ENCODE results near the gene FAT1.

Gene FAT1

DNA sequence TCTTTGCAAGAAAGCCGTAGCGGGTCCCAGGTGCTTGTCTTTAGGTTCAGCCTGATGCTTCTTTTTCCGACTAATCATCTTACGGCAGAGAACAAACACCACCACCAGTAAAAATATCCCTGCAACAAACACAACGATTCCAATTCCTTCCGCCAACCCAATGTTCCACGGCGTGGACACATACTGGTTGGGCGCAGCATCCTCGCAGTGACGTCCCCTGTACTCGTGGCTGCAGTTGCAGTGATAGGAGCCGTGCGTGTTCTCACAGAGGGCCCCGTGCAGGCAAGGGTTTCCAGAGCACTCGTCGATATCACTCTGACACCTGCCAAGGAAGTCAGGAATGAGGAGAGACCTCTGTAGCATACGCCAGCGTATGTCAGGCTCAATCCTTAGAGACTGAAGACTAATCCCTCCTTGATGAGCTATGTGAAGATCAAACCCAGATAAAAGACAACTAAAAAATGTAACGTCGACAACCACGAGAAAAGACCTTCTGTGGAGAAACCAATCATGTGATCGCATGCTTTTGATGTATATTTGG lies 126.7 kb downstream of the FAT1 start:
- TF ChIP-seq POLR2A (IDR thresholded peaks at IDR 0.05; ENCODE audit: low read length) (no peak), GATA1 (IDR thresholded peaks at IDR 0.05; ENCODE audit: low read depth, low read length) (no peak)
- DNase-seq = no peak

DNA sequence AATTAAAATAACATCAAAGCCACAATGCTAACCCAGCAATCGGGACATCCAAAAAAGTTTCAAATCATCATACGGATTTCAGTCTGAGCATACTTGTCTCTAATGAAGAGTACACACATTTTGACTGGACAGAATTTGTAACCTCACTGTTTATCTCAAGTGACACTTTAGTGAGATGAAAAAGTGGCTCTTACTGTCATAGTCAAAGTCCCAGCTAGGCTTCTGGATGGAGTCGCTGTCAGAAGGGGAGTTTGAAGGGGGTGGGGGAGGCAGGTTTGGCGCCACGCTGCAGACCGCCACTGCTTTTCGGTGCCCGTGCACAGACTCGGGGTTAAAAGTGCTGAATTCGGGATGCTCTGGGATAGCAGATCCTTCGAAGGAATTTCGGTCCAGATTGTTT lies 127.3 kb downstream of the FAT1 start:
- TF ChIP-seq POLR2A (IDR thresholded peaks at IDR 0.05; ENCODE audit: low read length) = no peak
- TF ChIP-seq GATA1 (IDR thresholded peaks at IDR 0.05; ENCODE audit: low read depth, low read length) = no peak
- DNase-seq = no peak

DNA sequence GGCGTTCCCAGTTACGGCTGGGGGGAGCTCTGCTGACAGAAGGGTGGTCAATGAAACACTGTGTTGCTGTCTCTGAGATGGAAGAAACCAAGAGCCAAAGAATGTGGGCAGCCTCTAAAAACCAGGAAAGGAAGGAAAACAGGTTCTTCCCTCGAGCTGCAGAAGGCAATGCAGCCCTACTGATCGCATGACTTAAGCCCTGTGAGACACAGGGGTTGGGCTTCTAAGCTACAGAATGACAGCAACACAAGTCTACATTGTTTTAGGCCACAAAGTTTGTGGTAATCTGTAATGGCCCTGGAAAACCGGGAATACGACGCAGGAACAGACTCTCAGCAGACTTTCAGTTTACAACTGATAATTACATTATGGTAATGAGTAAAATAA lies 130.1 kb downstream of the FAT1 start:
- no peak for DNase-seq
- no peak for TF ChIP-seq POLR2A (IDR thresholded peaks at IDR 0.05; ENCODE audit: low read length)
- no peak for TF ChIP-seq GATA1 (IDR thresholded peaks at IDR 0.05; ENCODE audit: low read depth, low read length)

DNA sequence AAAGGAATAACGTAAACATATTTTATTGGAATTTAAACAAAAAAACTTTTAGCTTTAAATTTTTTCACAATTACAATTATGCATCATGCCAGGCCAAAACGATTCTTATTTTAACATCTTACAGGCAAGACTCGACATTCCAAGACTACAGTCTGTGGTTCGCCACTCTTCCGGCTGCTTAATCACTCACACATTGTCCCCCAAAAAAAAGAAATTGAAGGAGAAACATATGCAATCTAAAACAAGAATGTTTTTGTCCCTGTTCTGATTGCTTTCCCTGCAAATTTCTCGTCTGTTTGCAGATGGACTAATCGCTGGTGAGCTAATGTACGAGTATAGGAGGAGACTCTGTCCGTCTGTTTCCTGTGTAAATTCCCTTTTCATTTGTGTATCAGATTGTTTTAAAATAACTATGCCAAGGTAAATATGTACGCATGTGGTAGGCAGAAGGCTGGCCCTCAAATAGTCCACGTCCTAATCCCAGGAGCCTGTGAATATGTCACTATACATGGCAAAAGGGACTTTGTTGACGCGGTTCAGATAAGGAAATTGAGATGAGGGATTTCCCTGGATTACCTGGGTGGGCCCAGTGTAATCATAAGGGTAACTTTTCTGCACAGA lies 130.6 kb downstream of the FAT1 start:
- no peak for DNase-seq
- no peak for TF ChIP-seq GATA1 (IDR thresholded peaks at IDR 0.05; ENCODE audit: low read depth, low read length)
- TF ChIP-seq POLR2A (IDR thresholded peaks at IDR 0.05; ENCODE audit: low read length) = no peak

DNA sequence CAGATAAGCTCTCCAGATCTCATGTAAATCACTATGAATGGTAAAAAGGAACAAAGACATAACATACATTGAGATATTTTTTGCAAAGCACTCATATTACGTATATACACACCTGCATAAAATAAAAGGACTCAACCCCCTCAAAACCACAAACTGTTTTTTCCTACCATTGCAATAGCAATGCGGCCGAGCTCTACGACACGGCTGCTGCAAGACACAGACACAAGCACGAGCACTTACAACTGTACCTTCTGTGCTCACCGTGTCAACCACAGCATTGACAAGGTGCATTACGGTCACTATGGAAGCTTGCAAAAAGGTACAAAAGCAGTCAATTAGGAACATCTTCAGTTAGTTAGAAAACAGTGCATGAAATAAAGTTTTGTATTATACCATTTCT lies 131.2 kb downstream of the FAT1 start:
- TF ChIP-seq GATA1 (IDR thresholded peaks at IDR 0.05; ENCODE audit: low read depth, low read length) = no peak
- TF ChIP-seq POLR2A (IDR thresholded peaks at IDR 0.05; ENCODE audit: low read length) = no peak
- DNase-seq = no peak

DNA sequence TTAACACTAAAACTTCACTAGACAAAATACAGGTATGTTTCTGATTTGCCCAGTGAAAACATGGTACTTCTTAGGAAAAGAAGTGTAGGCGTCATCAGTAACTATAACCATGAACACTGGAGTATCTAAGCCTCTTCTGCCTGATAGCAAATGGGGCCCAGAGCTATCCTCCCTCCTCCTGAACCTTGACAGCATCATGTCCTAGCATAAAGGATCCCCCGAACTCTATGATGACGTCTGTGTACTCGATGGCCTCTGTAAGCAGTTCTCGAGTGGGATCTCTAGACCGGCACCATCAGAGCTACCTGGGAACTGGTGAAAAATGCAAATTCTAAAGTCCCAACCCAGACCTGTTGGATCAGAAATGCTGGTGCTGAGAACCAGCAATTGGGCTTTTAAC lies 132.0 kb downstream of the FAT1 start:
- no peak for DNase-seq
- TF ChIP-seq POLR2A (IDR thresholded peaks at IDR 0.05; ENCODE audit: low read length) (no peak), GATA1 (IDR thresholded peaks at IDR 0.05; ENCODE audit: low read depth, low read length) (no peak)

DNA sequence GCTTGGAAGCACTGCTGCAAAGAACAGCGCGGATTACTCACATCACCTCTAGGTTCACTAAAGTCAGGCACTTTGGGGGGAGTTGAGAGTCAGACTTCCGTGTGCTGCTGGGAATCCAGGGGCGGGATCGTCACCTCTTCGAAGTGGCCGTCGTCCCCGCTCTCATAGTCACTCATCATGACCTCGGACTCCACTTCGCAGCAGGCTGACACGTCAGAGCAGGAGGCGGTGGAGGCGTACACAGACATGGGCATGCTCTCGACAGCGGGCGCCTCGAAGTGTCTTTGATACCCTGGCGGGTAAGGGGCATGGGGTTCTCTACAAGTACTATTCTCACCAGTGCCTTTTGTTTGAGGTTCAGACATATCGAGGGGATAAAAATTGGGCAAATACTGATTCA lies 135.2 kb downstream of the FAT1 start:
- DNase-seq = no peak
- TF ChIP-seq POLR2A (IDR thresholded peaks at IDR 0.05; ENCODE audit: low read length) (no peak), GATA1 (IDR thresholded peaks at IDR 0.05; ENCODE audit: low read depth, low read length) (no peak)

DNA sequence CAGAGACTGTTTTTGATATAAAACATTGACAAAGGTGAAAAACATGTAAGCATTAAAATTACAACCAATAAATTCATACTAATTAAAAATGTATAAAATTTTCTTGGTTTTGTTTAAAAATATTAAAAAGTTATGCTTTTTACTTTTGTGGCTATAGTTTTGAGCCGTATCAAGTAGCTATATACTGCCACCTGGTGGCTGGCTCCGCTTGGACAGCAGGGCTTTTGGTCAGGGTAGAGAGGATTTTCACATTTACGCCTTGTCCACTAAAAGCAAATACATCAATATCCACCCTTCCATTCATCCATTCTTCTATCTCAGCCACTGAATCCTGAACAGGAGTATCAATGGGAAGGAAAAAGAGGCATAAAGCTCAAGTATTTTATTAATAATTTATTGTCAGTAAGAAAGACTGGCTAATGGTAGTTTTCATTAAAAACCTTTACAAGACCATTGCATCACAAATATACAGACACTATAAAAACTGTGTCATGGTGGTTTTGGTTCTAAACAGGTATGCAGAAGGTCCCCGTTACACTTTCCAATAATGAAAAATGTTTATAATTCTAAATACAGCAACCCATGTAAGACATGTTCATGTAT lies 136.1 kb downstream of the FAT1 start:
- TF ChIP-seq GATA1 (IDR thresholded peaks at IDR 0.05; ENCODE audit: low read depth, low read length) (no peak), POLR2A (IDR thresholded peaks at IDR 0.05; ENCODE audit: low read length) (no peak)
- DNase-seq = peak; percentile 51 to 73

DNA sequence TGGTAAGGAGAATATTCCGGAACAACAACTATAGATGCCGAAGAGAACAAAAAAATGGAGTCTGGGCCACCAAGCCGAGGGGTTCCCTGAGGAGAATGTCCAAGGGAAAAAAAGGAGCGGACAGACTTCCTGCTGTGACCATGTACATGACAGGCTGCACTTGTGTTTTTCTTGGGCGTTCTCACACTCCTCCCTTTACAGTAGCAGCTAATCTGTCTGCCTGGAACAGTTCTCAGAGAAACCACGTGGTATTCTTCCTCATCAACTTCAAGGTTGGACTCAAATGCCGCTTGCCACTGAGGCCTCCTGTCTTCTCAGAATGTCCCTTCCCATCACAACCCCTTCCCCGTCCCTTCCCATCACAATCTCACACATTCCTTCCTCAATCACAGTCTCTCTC lies 137.5 kb downstream of the FAT1 start:
- no peak for TF ChIP-seq POLR2A (IDR thresholded peaks at IDR 0.05; ENCODE audit: low read length)
- TF ChIP-seq GATA1 (IDR thresholded peaks at IDR 0.05; ENCODE audit: low read depth, low read length) = no peak
- no peak for DNase-seq

DNA sequence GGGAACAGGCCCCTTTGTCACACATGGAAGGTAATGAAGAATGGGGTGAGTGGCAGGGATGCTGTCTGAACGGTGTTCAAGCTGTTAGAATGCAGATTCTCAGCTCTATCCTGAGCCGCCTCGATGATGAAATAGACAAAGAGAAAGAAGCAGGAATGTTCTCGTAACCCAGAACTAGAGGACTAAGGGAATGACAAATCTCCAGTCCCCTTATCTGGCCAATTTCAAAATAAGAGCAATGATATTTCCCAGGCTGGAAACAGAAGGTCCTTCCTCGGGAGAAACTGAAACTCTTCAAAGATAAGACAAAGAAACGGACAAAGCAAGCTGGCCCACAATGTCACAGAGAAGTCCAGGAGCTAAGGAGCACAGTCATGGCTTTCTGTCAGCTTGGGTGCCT lies 138.7 kb downstream of the FAT1 start:
- DNase-seq = no peak
- no peak for TF ChIP-seq GATA1 (IDR thresholded peaks at IDR 0.05; ENCODE audit: low read depth, low read length)
- no peak for TF ChIP-seq POLR2A (IDR thresholded peaks at IDR 0.05; ENCODE audit: low read length)

DNA sequence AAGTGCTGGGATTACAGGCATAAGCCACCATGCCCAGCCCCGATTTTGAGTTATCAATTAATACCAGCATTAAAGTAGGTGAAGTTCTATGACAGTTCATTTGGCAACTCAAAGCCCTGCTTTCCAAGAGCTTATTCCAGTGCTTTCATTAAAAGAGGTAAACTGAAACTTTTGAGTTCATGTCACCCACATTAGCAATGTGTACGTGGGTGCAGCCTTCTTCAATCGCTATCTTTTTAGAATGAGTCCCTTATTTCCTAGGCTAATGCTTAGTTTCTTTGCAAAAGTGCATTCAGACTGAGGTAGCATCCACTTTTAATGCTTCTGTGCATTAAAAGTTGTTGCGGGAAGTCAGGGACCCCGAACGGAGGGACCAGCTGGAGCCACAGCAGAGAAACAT lies 142.2 kb downstream of the FAT1 start:
- no peak for TF ChIP-seq POLR2A (IDR thresholded peaks at IDR 0.05; ENCODE audit: low read length)
- TF ChIP-seq GATA1 (IDR thresholded peaks at IDR 0.05; ENCODE audit: low read depth, low read length) = no peak
- DNase-seq = no peak

DNA sequence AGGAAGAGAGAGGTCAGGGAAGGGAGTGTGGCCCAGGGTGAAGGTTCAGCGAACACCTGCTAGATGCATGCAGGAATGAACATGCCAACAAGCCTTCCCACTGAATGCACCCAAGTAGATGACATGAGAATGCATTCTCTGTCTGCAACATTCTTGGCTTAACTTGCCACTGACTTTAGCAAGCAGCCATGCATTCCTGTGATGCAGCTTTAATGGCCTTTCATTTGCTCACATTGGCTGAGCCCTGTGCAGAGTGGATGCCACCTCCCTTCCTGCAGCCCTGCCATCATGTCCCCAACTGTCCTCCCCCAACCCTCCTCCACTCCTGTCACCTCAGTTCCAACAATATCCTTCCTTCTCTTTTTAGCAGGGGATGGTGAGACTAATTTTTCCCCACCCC lies 143.0 kb downstream of the FAT1 start:
- TF ChIP-seq POLR2A (IDR thresholded peaks at IDR 0.05; ENCODE audit: low read length) (no peak), GATA1 (IDR thresholded peaks at IDR 0.05; ENCODE audit: low read depth, low read length) (no peak)
- DNase-seq = no peak

DNA sequence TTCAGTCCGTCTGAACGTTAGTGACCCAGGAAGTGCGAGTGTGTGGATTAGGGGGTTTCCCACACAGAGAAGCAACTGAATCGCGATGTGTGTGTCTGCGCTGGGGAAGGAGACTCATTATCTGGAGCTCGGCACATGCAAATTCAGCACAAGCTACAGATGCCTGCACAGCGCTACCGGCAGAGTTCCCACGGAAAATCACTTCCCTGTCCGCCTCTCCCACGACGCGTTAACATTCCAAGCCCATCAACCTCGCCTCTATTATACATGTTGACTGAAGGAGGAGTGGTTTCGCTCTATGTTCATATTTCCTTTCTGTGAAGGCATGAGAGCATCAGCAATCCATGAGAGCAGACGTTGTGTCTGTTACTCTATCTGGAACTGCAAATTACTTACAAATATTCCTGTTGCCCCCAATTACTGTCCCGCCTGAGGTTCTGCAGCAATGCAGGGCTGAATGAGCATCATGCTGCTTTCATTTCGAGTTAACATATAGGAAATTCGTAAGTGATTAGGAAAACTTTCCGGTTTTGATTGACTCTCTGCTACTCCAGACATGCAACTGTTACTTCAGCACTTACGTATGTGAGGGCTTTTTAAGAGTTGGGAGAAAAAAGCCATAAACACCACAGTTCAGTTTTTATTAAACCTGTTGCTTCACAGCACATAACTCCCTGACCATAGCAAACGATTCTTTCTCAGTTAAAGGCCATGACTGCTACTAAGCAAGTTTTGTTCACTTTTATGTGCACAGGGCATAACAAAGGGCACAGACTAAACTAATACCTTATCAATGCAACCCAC lies 153.3 kb downstream of the FAT1 start:
- DNase-seq = no peak
- TF ChIP-seq POLR2A (IDR thresholded peaks at IDR 0.05; ENCODE audit: low read length) (no peak), GATA1 (IDR thresholded peaks at IDR 0.05; ENCODE audit: low read depth, low read length) (no peak)

DNA sequence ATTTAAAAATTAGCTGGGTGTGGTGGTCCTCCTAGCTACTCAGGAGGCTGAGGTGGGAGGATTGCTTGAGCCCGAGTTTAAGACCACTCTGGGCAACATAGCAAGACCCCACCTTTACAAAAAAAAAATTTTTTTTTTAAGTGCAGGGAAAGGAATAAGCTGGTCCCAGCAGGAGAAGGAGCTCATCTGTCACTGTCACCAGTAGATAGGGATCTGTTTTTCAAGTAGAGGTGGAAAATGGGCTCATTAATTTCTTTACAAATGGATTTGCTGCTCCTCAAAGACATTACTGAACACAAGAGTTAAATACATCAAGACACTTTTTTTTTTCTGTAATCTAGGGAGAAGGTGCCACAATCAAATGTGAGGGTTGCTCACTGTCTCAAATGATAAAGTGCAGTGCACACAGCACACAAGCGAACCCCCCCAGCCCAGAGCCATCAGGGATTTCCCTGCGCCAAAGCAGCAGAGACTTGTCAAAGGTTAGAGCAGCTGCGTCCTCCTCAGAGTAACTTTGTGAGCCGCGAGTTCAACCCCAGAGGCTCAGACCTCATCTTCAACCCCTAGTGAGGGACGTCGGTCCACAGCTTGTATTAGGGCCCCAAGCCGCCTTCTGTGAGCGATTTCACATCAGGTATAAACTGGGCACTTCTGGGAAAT lies 154.0 kb downstream of the FAT1 start:
- no peak for DNase-seq
- no peak for TF ChIP-seq POLR2A (IDR thresholded peaks at IDR 0.05; ENCODE audit: low read length)

Measured in erythroblast (primary cell).